K562 (cell line): Measurements from ENCODE around the gene MERTK. TPM values are rescaled to one million over a fixed set of nuclear protein-coding genes. Genes with fewer than 3 reads are reported as not detected.

Experiments used
- ATF1 ChIP-seq, 2 experiments: fragments of 450-650 bp in 1 of 2; IDR thresholded peaks; 2 replicates each; pipeline ENCODE4 v1.6.1; 2016; ENCODE audit warnings: missing compliant biosample characterization in 1 of 2, missing genetic modification characterization in 1 of 2
- BACH1 ChIP-seq: fragments of 200-800 bp; sonication (Bioruptor generic); IDR thresholded peaks from 2 replicates; pipeline ENCODE4 v1.6.1; 2016; ENCODE audit warnings: missing genetic modification characterization, missing compliant biosample characterization
- BCL6 ChIP-seq: fragments of 250-450 bp; sonication (Bioruptor Pico); IDR thresholded peaks from 2 replicates; pipeline ENCODE4 v1.4.0; 2020
- COPS2 ChIP-seq: fragments of 450-650 bp; conservative IDR thresholded peaks from 2 replicates; pipeline ENCODE4 v1.6.1; 2016; ENCODE audit warnings: mild to moderate bottlenecking, moderate library complexity
- CTCF ChIP-seq, 3 experiments: IDR thresholded peaks in 2 of 3; conservative IDR thresholded peaks in 1 of 3; 2 replicates each; pipeline ENCODE4 v1.5.1; 2011 to 2012; ENCODE audit warnings: low read length in 3 of 3, mild to moderate bottlenecking in 3 of 3, control low read depth in 2 of 3, improper control_type of control experiment in 1 of 3, inconsistent platforms in 1 of 3, low read depth in 1 of 3, mixed read lengths in 1 of 3, moderate library complexity in 1 of 3; ENCODE audit not compliant: insufficient read depth in 2 of 3
- FOSL1 ChIP-seq: fragments of 200-800 bp; sonication (Bioruptor generic); conservative IDR thresholded peaks from 2 replicates; pipeline ENCODE4 v1.6.1; 2016; ENCODE audit warnings: missing genetic modification characterization, missing compliant biosample characterization
- HNRNPLL ChIP-seq: fragments of 200-400 bp; formaldehyde crosslinking; IDR thresholded peaks from 2 replicates; pipeline ENCODE4 v1.6.1; 2017; ENCODE audit warnings: low read length, low read depth, mild to moderate bottlenecking; ENCODE audit not compliant: poor library complexity, severe bottlenecking
- KAT7 ChIP-seq: sonication (generic); formaldehyde crosslinking; IDR thresholded peaks from 2 replicates; pipeline ENCODE4 v1.8.0; 2022; ENCODE audit warnings: missing genetic modification reagents, mild to moderate bottlenecking, borderline replicate concordance
- NFYB ChIP-seq: IDR thresholded peaks from 2 replicates; pipeline ENCODE4 v1.6.1; 2011; ENCODE audit warnings: mild to moderate bottlenecking, moderate library complexity; ENCODE audit not compliant: insufficient read length; ENCODE audit errors: extremely low read depth
- PTTG1 ChIP-seq: fragments of 450-650 bp; IDR thresholded peaks from 2 replicates; pipeline ENCODE4 v1.6.1; 2016; ENCODE audit warnings: low read depth, mild to moderate bottlenecking, missing genetic modification characterization, missing compliant biosample characterization
- RFX5 ChIP-seq: IDR thresholded peaks from 2 replicates; pipeline ENCODE4 v1.6.1; 2011; ENCODE audit warnings: low read depth, mild to moderate bottlenecking, improper control_type of control experiment, low read length
- TAL1 ChIP-seq: fragments of 450-650 bp; IDR thresholded peaks from 2 replicates; pipeline ENCODE4 v1.6.1; 2016; ENCODE audit warnings: mild to moderate bottlenecking
- TRIM28 ChIP-seq: fragments of 450-650 bp; IDR thresholded peaks from 2 replicates; pipeline ENCODE4 v1.6.1; 2017
- WHSC1 ChIP-seq: IDR thresholded peaks from one replicate; pipeline ENCODE4 v1.6.1; 2012; ENCODE audit warnings: low read length, control low read depth, inconsistent platforms
- XRCC4 ChIP-seq: IDR thresholded peaks from one replicate; pipeline ENCODE4 v1.6.1; 2011; ENCODE audit not compliant: insufficient read depth, insufficient read length; ENCODE audit errors: extremely low read depth
- ZFP36 ChIP-seq: fragments of 150-350 bp; IDR thresholded peaks from 2 replicates; pipeline ENCODE4 v1.6.1; 2018; ENCODE audit warnings: low read length, low read depth; ENCODE audit not compliant: partially characterized antibody
- ZNF311 ChIP-seq: fragments of 250-450 bp; sonication (Bioruptor Pico); IDR thresholded peaks from 2 replicates; pipeline ENCODE4 v1.4.0; 2020; ENCODE audit warnings: mild to moderate bottlenecking, moderate library complexity
- polyA plus RNA-seq, 8 experiments: library from polyadenylated mRNA; depleted of rRNA in 4 of 8; stranded (reverse) in 5 of 8; unstranded in 3 of 8; fragments of >200 nt; fragmentation: Nextera tagmentation in 2 of 8; fragmentation: Illumina TruSeq in 1 of 8; extraction: Ambion mirVana in 2 of 8; extraction: Trizol in 1 of 8; gene quantifications; 2 replicates each; pipeline versions ENCODE4 v1.2.1 to v1.2.3, GENCODE V29; 2011 to 2014; ENCODE audit warnings: inconsistent platforms in 1 of 8, missing spikeins in 1 of 8
- total RNA-seq, 7 experiments: library from RNA; depleted of rRNA in 6 of 7; stranded (reverse); fragments of >200 nt in 6 of 7; fragmentation: Illumina TruSeq in 2 of 7; extraction: Trizol in 2 of 7; gene quantifications; 2 replicates each; pipeline versions ENCODE4 v1.2.1 to v1.2.3, GENCODE V29; 2011 to 2021; ENCODE audit warnings: low replicate concordance in 1 of 7
- TF ChIP-seq, protein P1 (sequence below): sonication (generic); formaldehyde crosslinking; IDR thresholded peaks from 2 replicates; pipeline ENCODE4 v1.8.1; 2023; ENCODE audit warnings: missing genetic modification reagents, mild to moderate bottlenecking, borderline replicate concordance
- TF ChIP-seq, protein P2 (sequence below): fragments of 250-450 bp; sonication (Bioruptor Pico); IDR thresholded peaks from 2 replicates; pipeline ENCODE4 v1.8.0; 2021; ENCODE audit warnings: moderate library complexity, mild to moderate bottlenecking, inconsistent platforms
- TF ChIP-seq, protein P3 (sequence below): IDR thresholded peaks from 2 replicates; pipeline ENCODE4 v1.6.1; 2014; ENCODE audit warnings: antibody characterized with exemption

The MERTK gene
- total and polyA plus RNA-seq, 9 of the 15 experiments (the other 6 are each of a cell fraction or from before 2014, with no cell fraction given) = 0.23 to 1.6 (median 0.74) TPM

DNA sequence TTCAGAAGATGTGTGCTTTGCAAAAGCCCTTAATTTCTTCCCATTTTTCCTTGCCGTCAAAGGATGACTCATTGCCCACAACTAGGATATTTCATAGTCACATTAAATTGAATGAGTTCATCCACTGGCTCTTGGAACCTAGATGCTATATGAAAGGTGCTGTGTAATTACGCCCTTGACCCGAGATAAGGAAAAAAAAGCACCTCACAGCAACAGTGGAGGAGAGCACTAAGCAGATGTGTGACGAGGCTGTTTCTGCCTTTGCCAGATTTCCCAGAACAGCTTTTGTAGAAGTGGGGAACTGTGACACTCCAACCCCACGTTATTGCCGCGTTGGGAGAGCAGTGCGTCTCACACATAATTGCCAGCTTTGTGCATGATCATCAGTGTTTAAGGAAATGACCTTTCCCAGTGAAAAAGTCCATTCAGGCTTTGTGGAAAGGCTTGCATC lies 123.4 kb downstream of the MERTK start (continued):
- TF ChIP-seq NFYB (no peak), XRCC4 (no peak), KAT7 (no peak), TAL1 (peak; percentile 66), RFX5 (no peak), CTCF (IDR thresholded peaks at IDR 0.05 in 2 of 3, conservative IDR thresholded peaks at IDR 0.05 in 1 of 3; ENCODE audit: insufficient read depth in 2 of 3, low read depth in 1 of 3, low read length in 3 of 3) (no peak), ZNF311 (no peak), HNRNPLL (no peak), ATF1 (CRISPR knock-in tag; IDR thresholded peaks at IDR 0.05) (no peak), ATF1 (tag; IDR thresholded peaks at IDR 0.05) (peak; percentile 75), PTTG1 (tag) (no peak), BACH1 (tag) (peak; percentile 91), WHSC1 (no peak), COPS2 (no peak), ZFP36 (peak; percentile 20), BCL6 (no peak), TRIM28 (peak; percentile 47; the same call in 1 of the 2 replicates), FOSL1 (peak; percentile 96)
- TF ChIP-seq, protein P1, sequence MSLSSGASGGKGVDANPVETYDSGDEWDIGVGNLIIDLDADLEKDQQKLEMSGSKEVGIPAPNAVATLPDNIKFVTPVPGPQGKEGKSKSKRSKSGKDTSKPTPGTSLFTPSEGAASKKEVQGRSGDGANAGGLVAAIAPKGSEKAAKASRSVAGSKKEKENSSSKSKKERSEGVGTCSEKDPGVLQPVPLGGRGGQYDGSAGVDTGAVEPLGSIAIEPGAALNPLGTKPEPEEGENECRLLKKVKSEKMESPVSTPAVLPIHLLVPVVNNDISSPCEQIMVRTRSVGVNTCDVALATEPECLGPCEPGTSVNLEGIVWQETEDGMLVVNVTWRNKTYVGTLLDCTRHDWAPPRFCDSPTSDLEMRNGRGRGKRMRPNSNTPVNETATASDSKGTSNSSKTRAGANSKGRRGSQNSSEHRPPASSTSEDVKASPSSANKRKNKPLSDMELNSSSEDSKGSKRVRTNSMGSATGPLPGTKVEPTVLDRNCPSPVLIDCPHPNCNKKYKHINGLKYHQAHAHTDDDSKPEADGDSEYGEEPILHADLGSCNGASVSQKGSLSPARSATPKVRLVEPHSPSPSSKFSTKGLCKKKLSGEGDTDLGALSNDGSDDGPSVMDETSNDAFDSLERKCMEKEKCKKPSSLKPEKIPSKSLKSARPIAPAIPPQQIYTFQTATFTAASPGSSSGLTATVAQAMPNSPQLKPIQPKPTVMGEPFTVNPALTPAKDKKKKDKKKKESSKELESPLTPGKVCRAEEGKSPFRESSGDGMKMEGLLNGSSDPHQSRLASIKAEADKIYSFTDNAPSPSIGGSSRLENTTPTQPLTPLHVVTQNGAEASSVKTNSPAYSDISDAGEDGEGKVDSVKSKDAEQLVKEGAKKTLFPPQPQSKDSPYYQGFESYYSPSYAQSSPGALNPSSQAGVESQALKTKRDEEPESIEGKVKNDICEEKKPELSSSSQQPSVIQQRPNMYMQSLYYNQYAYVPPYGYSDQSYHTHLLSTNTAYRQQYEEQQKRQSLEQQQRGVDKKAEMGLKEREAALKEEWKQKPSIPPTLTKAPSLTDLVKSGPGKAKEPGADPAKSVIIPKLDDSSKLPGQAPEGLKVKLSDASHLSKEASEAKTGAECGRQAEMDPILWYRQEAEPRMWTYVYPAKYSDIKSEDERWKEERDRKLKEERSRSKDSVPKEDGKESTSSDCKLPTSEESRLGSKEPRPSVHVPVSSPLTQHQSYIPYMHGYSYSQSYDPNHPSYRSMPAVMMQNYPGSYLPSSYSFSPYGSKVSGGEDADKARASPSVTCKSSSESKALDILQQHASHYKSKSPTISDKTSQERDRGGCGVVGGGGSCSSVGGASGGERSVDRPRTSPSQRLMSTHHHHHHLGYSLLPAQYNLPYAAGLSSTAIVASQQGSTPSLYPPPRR = no peak
- TF ChIP-seq, protein P2, sequence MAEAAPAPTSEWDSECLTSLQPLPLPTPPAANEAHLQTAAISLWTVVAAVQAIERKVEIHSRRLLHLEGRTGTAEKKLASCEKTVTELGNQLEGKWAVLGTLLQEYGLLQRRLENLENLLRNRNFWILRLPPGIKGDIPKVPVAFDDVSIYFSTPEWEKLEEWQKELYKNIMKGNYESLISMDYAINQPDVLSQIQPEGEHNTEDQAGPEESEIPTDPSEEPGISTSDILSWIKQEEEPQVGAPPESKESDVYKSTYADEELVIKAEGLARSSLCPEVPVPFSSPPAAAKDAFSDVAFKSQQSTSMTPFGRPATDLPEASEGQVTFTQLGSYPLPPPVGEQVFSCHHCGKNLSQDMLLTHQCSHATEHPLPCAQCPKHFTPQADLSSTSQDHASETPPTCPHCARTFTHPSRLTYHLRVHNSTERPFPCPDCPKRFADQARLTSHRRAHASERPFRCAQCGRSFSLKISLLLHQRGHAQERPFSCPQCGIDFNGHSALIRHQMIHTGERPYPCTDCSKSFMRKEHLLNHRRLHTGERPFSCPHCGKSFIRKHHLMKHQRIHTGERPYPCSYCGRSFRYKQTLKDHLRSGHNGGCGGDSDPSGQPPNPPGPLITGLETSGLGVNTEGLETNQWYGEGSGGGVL = no peak
- TF ChIP-seq, protein P3, sequence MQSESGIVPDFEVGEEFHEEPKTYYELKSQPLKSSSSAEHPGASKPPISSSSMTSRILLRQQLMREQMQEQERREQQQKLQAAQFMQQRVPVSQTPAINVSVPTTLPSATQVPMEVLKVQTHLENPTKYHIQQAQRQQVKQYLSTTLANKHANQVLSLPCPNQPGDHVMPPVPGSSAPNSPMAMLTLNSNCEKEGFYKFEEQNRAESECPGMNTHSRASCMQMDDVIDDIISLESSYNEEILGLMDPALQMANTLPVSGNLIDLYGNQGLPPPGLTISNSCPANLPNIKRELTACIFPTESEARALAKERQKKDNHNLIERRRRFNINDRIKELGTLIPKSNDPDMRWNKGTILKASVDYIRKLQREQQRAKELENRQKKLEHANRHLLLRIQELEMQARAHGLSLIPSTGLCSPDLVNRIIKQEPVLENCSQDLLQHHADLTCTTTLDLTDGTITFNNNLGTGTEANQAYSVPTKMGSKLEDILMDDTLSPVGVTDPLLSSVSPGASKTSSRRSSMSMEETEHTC = no peak
